ENCODE results near the gene SMCR8.

Gene SMCR8

DNA sequence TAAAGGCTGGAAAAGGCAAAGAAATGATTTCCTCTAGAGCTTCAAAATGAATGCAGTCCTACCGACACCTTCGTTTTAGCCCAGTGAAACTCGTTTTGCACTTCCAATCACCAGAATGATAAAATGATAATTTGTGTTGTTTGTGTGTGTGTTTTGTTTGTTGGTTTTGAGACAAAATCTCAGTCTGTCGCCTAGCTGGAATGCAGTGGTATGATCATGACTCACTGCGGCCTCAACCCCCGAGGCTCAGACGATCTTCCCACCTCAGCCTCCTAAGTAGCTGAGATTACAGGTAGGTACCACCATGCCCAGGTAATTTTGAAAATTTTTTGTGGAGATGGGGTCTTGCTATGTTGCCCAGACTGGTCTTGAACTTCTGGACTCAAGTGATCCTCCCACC is 59.1 kb downstream of the SMCR8 start:
- no peaks in the 10 kb centered on the region for H3K4me1 ChIP-seq

More for the DNA sequence above, 59.1 kb downstream of the SMCR8 start:
- TF ChIP-seq, protein P1, sequence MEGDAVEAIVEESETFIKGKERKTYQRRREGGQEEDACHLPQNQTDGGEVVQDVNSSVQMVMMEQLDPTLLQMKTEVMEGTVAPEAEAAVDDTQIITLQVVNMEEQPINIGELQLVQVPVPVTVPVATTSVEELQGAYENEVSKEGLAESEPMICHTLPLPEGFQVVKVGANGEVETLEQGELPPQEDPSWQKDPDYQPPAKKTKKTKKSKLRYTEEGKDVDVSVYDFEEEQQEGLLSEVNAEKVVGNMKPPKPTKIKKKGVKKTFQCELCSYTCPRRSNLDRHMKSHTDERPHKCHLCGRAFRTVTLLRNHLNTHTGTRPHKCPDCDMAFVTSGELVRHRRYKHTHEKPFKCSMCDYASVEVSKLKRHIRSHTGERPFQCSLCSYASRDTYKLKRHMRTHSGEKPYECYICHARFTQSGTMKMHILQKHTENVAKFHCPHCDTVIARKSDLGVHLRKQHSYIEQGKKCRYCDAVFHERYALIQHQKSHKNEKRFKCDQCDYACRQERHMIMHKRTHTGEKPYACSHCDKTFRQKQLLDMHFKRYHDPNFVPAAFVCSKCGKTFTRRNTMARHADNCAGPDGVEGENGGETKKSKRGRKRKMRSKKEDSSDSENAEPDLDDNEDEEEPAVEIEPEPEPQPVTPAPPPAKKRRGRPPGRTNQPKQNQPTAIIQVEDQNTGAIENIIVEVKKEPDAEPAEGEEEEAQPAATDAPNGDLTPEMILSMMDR (IDR thresholded peaks at IDR 0.05; ENCODE audit: low read depth, low read length) = no peak
- H3K4me3 ChIP-seq (ENCODE audit: low read depth, low read length) = no peak overlapping the region
- no peaks in the 10 kb centered on the region for H3K9me3 ChIP-seq
- no peak for DNase-seq
- no peaks in the 10 kb centered on the region for H3K27me3 ChIP-seq
- no peaks in the 10 kb centered on the region for H3K36me3 ChIP-seq

Data from BE2C (cell line).